ENCODE data around the gene CD3D. TPM values are rescaled to one million over a fixed set of nuclear protein-coding genes. Genes with fewer than 3 reads are reported as not detected.
A peak's percentile ranks its signal among the peaks of the same experiment; 100 is the strongest.

CD3D gene
- total RNA-seq, 1 donor from 2014 or later, result 0.61 TPM

GRCh38 chr11:118301600-118302195, 40.8 kb downstream of the CD3D start:
- H3K9me3 Mint-ChIP-seq (ENCODE audit: unreplicated experiment), result no peaks in the 10 kb centered on the region
- Histone ChIP-seq H2AFZ (ENCODE audit: low read depth, low read length) (no peak overlapping the region), H3K27ac (ENCODE audit: low read depth, low read length) (no peak overlapping the region), H3K79me2 (ENCODE audit: insufficient read depth, low read length) (no peaks in the 10 kb centered on the region), H4K20me1 (ENCODE audit: insufficient read depth, low read length) (no peaks in the 10 kb centered on the region), H3K36me3 (ENCODE audit: insufficient read depth, low read length) (no peaks in the 10 kb centered on the region), H3K4me3 (ENCODE audit: insufficient read depth, low read depth, low read length) (no peak overlapping the region), H3K27me3 (ENCODE audit: insufficient read depth, low read length) (peaks cover 5% of the 10 kb centered on the region), H3K4me1 (ENCODE audit: insufficient read depth, low read length) (no peaks in the 10 kb centered on the region), H3K9me3 (ENCODE audit: insufficient read depth, low read depth, low read length) (no peaks in the 10 kb centered on the region), H3K9ac (ENCODE audit: low read length) (no peak overlapping the region), H3K4me2 (ENCODE audit: low read length) (no peak overlapping the region)
- no peak overlapping the region for H3K4me3 Mint-ChIP-seq (ENCODE audit: unreplicated experiment)
- peaks cover 43% of the 10 kb centered on the region for H3K27me3 Mint-ChIP-seq (ENCODE audit: low read depth, unreplicated experiment)
- DNase-seq (ENCODE audit: low read depth) (no peak), FAIRE-seq (no peak)
- TF ChIP-seq CTCF (IDR thresholded peaks at IDR 0.05; ENCODE audit: insufficient read depth, low read depth, low read length) (no peak), EZH2 (IDR thresholded peaks at IDR 0.05; ENCODE audit: insufficient read depth, low read length) (no peak)
- H3K36me3 Mint-ChIP-seq (ENCODE audit: low read depth, unreplicated experiment), result no peaks in the 10 kb centered on the region
- H3K4me1 Mint-ChIP-seq (ENCODE audit: low read depth, unreplicated experiment), result peaks cover 3% of the 10 kb centered on the region
- H3K27ac Mint-ChIP-seq (ENCODE audit: unreplicated experiment), result no peak overlapping the region

- H3K36me3 ChIP-seq (ENCODE audit: insufficient read depth, low read length), result no peaks in the 10 kb centered on the region
- FAIRE-seq, result no peak
Measured at GRCh38 chr11:118295815-118296454, 46.6 kb downstream of the CD3D start.

More at GRCh38 chr11:118295815-118296454, 46.6 kb downstream of the CD3D start:
- no peak for TF ChIP-seq EZH2 (IDR thresholded peaks at IDR 0.05; ENCODE audit: insufficient read depth, low read length)
- peak; percentile 29 for TF ChIP-seq CTCF (IDR thresholded peaks at IDR 0.05; ENCODE audit: insufficient read depth, low read depth, low read length)
- Histone ChIP-seq H3K27me3 (ENCODE audit: insufficient read depth, low read length) (peaks cover 14% of the 10 kb centered on the region), H2AFZ (ENCODE audit: low read depth, low read length) (no peak overlapping the region), H3K9me3 (ENCODE audit: insufficient read depth, low read depth, low read length) (no peaks in the 10 kb centered on the region), H3K4me1 (ENCODE audit: insufficient read depth, low read length) (no peaks in the 10 kb centered on the region), H3K79me2 (ENCODE audit: insufficient read depth, low read length) (no peaks in the 10 kb centered on the region), H3K9ac (ENCODE audit: low read length) (no peak overlapping the region), H3K4me3 (ENCODE audit: insufficient read depth, low read depth, low read length) (no peak overlapping the region), H3K27ac (ENCODE audit: low read depth, low read length) (no peak overlapping the region), H4K20me1 (ENCODE audit: insufficient read depth, low read length) (no peaks in the 10 kb centered on the region), H3K4me2 (ENCODE audit: low read length) (no peak overlapping the region)
- Mint-ChIP-seq H3K4me3 (ENCODE audit: unreplicated experiment) (no peak overlapping the region), H3K4me1 (ENCODE audit: low read depth, unreplicated experiment) (no peaks in the 10 kb centered on the region), H3K9me3 (ENCODE audit: unreplicated experiment) (no peaks in the 10 kb centered on the region), H3K27me3 (ENCODE audit: low read depth, unreplicated experiment) (peaks cover 37% of the 10 kb centered on the region), H3K27ac (ENCODE audit: unreplicated experiment) (no peak overlapping the region), H3K36me3 (ENCODE audit: low read depth, unreplicated experiment) (no peaks in the 10 kb centered on the region)
- peak; percentile 18 for DNase-seq (ENCODE audit: low read depth)

All from astrocyte (in vitro differentiated cells and primary cell).